Panc1 (cell line): ENCODE measurements around the gene RPS13. TPM values are rescaled to one million over a fixed set of nuclear protein-coding genes. Genes with fewer than 3 reads are reported as not detected.

Experiments used
- ATAC-seq: fragments of 200-7000 bp; cut with Tn5 transposase; 2 replicates; pipeline ENCODE4 v1.9.1; 2020; ENCODE audit warnings: mild to moderate bottlenecking, moderate library complexity
- BruUV-seq: library from RNA; stranded (reverse); fragments of 400-500 nt; replicated peaks from 2 replicates; lab custom pipeline; 2021; lab: Mats Ljungman, UMichigan
- CTCF ChIA-PET: fragments of 300-600 bp; sonication (Branson Sonifier 250); formaldehyde crosslinking; loops from one replicate; lab custom pipeline; 2022; ENCODE audit warnings: antibody characterized with exemption; lab: Charles Lee
- POLR2A ChIA-PET: fragments of 300-600 bp; sonication (Branson Sonifier 250); formaldehyde crosslinking; loops from one replicate; lab custom pipeline; 2022; ENCODE audit warnings: antibody characterized with exemption; lab: Charles Lee
- DNase-seq: peaks from one replicate; pipeline ENCODE4 v3.0.0-alpha.2; 2010; ENCODE audit warnings: low read depth, low spot score
- H3K27ac ChIP-seq: 2 replicates; pipeline ENCODE4 v1.5.1; 2011; ENCODE audit warnings: mild to moderate bottlenecking, low read length, inconsistent platforms
- H3K27me3 ChIP-seq: fragments of 200-500 bp; sonication (Bioruptor generic); 2 replicates; pipeline ENCODE4 v1.6.0; 2014; ENCODE audit warnings: low read length, inconsistent platforms; ENCODE audit not compliant: control insufficient read depth, insufficient read depth
- H3K36me3 ChIP-seq: fragments of 200-500 bp; sonication (Bioruptor generic); 2 replicates; pipeline ENCODE4 v1.5.1; 2014; ENCODE audit warnings: inconsistent platforms, mild to moderate bottlenecking, low read length, moderate library complexity; ENCODE audit not compliant: control insufficient read depth, insufficient read depth
- H3K4me1 ChIP-seq: 2 replicates; pipeline ENCODE4 v1.5.1; 2011; ENCODE audit warnings: inconsistent platforms, mild to moderate bottlenecking, low read length, moderate library complexity; ENCODE audit not compliant: control insufficient read depth, insufficient read depth
- H3K4me3 ChIP-seq, 2 experiments: 2 replicates each; pipeline ENCODE4 v1.5.1; 2011 to 2012; ENCODE audit warnings: low read depth in 2 of 2, low read length in 2 of 2, mild to moderate bottlenecking in 2 of 2, inconsistent platforms in 1 of 2, moderate library complexity in 1 of 2
- H3K9me3 ChIP-seq: fragments of 200-500 bp; sonication (Bioruptor generic); 2 replicates; pipeline ENCODE4 v1.5.1; 2014; ENCODE audit warnings: low read depth, mild to moderate bottlenecking, inconsistent platforms, low read length, moderate library complexity; ENCODE audit not compliant: control insufficient read depth, insufficient read depth
- CTCF ChIP-seq: fragments of 450-650 bp; IDR thresholded peaks from 2 replicates; pipeline ENCODE4 v1.5.1; 2017; ENCODE audit warnings: mild to moderate bottlenecking
- POLR2AphosphoS5 ChIP-seq: IDR thresholded peaks from 2 replicates; pipeline ENCODE4 v1.6.1; 2012; ENCODE audit warnings: mild to moderate bottlenecking, low read depth, low read length, moderate library complexity
- REST ChIP-seq, 2 experiments: IDR thresholded peaks; 2 replicates each; pipeline ENCODE4 v1.6.1; 2011 to 2012; ENCODE audit warnings: low read depth in 2 of 2, control low read depth in 1 of 2, low read length in 1 of 2, mild to moderate bottlenecking in 1 of 2, moderate library complexity in 1 of 2; ENCODE audit not compliant: insufficient read depth in 1 of 2
- SIN3A ChIP-seq: IDR thresholded peaks from 2 replicates; pipeline ENCODE4 v1.6.1; 2012; ENCODE audit warnings: low read depth, mild to moderate bottlenecking, low read length, moderate library complexity, borderline replicate concordance; ENCODE audit not compliant: insufficient read depth
- TCF7L2 ChIP-seq: IDR thresholded peaks from 2 replicates; pipeline ENCODE4 v1.6.1; 2011; ENCODE audit warnings: mild to moderate bottlenecking, low read depth, low read length, inconsistent platforms
- in situ Hi-C: cut with HindIII; loops from 2 replicates; pipeline ENCODE4 v1.10.0; 2016; ENCODE audit warnings: low sequenced_read_pairs, low pct_unique_long_range_greater_than_20kb
- intact Hi-C: fragments of 100-400 bp; cut with micrococcal nuclease; formaldehyde crosslinking; loops from one replicate; pipeline ENCODE4 v1.10.0; 2022; ENCODE audit not compliant: unreplicated experiment
- total RNA-seq: library from RNA; stranded (reverse); gene quantifications from one replicate; pipeline ENCODE4 v1.2.1, GENCODE V29; 2021; ENCODE audit not compliant: unreplicated experiment

The RPS13 gene
- total RNA-seq, 1 experiment from 2014 or later: 882 TPM

DNA sequence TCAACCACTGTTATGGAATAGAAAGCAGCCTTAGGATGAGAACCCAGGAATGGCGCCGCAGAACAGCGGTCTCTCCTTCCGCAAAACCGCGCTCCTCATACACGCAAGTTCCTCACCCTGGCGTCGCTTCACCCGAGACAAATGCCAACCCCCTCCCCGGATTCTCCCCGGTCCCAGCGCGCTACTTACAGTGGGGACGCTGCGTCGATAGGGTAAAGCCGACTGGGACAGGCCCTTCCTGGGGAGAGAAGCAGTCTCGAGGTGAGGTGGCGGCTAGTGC lies 287 bp downstream of the RPS13 start:
- POLR2A ChIA-PET: interaction anchor here (0.6 to 0.8 kb wide), 5 partner anchors 11 to 1559 kb away, joined by 3 to 8 read pairs (median 4); no protein-coding TSS in a partner anchor
- DNase-seq (no peak), ATAC-seq (peak; percentile 14)
- intact Hi-C loops: no loop called here
- Histone ChIP-seq H3K36me3 (peaks cover 29% of the 10 kb centered on the region), H3K27me3 (no peaks in the 10 kb centered on the region), H3K9me3 (no peaks in the 10 kb centered on the region), H3K4me1 (peaks cover 18% of the 10 kb centered on the region), H3K4me3 (peak overlapping the region; percentile 97 to 98), H3K27ac (peak overlapping the region; percentile 98)
- TF ChIP-seq REST (IDR thresholded peaks at IDR 0.05; ENCODE audit: insufficient read depth in 1 of 2, low read depth in 2 of 2, low read length in 1 of 2) (no peak), SIN3A (no peak), POLR2AphosphoS5 (no peak), CTCF (no peak), TCF7L2 (no peak)
- in situ Hi-C loops: no loop called here
- CTCF ChIA-PET: no interaction called here
- no TSS peak for BruUV-seq

DNA sequence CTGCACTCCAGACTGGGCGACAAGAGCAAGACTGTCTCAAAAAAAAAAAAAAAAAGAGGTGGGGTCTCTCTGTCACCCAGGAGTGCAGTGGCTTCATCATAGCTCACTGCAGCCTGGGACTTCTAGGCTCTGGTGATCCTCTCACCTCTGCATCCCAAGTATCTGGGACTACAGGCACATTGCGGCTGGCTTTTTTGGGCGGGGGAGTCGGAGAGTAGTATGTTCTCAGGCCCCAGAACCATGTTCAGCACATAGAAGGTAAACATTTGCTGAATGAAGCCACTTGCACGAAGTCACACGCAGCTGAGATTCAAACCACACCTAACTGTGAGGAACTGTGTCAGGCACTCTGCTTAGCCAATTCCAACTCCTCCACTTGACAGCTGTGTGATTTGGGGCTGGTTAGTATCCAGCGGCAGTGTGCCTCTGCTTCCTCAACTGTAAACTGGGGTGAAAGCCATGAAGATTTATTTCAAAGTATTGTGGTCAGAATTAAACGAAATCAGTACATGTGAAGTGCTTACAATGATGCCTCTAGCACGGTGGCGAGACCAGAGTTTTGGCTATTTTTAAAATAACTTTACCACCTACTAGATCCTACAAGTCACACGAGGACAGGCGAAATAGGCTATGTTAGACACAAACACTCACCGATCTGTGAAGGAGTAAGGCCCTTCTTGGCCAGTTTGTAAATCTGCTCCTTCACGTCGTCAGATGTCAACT lies 789 bp downstream of the RPS13 start:
- TSS peak; percentile 92 for BruUV-seq
- TF ChIP-seq CTCF (no peak), TCF7L2 (no peak), POLR2AphosphoS5 (no peak), SIN3A (no peak)
- intact Hi-C loops (no loop called here), in situ Hi-C loops (no loop called here)
- DNase-seq (no peak), ATAC-seq (no peak)
- CTCF ChIA-PET: no interaction called here
- H3K27ac ChIP-seq: peak overlapping the region; percentile 98
- H3K36me3 ChIP-seq: peaks cover 29% of the 10 kb centered on the region
- no peaks in the 10 kb centered on the region for H3K9me3 ChIP-seq
- H3K27me3 ChIP-seq: no peaks in the 10 kb centered on the region
- H3K4me3 ChIP-seq: peak overlapping the region; percentile 97 to 98
- peaks cover 18% of the 10 kb centered on the region for H3K4me1 ChIP-seq
- POLR2A ChIA-PET: interaction anchor here (0.7 kb wide), 1 partner anchor 95 kb away, joined by 4 read pairs; no protein-coding TSS in a partner anchor
